Astrocyte (in vitro differentiated cells and primary cell): ENCODE measurements around the gene RABGAP1L.

Experiments used
- CTCF ChIP-seq: IDR thresholded peaks from 2 replicates; pipeline ENCODE4 v1.5.1; 2011; ENCODE audit warnings: low read depth, mild to moderate bottlenecking, inconsistent platforms, low read length, moderate library complexity; ENCODE audit not compliant: insufficient read depth
- EZH2 ChIP-seq: IDR thresholded peaks from 2 replicates; pipeline ENCODE4 v1.6.1; 2012; ENCODE audit warnings: mild to moderate bottlenecking, low read length, inconsistent platforms; ENCODE audit not compliant: insufficient read depth

DNA sequence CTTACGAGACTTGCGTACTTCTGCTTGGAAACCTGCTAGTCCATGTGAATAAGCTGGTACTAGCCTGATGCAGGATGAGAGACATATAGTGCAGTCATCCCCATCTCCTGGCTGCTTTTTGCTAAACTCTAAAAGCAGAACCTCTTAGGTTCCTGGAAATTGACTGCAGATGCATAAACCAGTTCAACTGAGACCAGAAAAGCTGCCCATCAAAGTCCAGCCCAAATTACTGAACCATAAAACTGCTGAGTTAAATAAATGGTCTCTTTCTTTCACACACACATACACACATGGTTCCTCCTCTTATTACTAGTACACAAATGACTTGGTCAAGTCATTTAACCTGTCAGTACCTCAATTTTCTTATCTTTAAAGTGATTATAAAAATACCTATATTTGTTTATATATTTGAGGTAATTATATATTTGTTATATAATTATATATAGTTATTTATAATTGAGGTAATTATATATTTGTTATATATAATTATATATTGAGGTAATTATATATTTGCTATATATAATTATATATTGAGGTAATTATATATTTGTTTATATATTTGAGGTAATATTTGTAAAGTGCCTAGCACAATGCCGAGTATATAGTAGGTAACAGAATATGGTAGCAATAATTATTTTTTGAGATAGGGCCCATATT is 25.2 kb upstream of the RABGAP1L start:
- TF ChIP-seq CTCF (no peak), EZH2 (no peak)
